SH-SY5Y (cell line): ENCODE results near the gene CXCL3.

ENCODE experiments used
- GATA2 ChIP-seq: IDR thresholded peaks from 2 replicates; pipeline ENCODE4 v1.6.1; 2011; ENCODE audit warnings: mild to moderate bottlenecking, low read depth, low read length
- GATA3 ChIP-seq: IDR thresholded peaks from 2 replicates; pipeline ENCODE4 v1.6.1; 2011; ENCODE audit warnings: low read depth, mild to moderate bottlenecking, low read length, moderate library complexity

DNA sequence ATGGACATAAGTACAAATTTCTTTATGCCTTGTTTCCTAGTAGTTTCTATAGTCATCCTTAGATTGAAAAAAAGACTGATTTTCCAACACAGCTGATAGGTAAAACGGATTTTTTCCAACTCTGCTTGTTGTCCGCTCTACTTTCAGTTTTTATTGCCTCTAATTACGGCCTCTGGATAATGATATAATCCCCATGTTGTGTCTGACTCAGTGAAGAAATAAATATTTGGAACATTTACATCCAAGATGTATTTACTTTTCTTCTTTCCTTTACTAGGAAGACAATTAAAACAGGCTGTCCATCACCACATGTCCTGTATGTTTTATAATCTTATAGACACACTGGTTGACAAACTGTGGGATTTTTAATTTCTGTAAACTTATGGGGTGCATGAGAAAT is 6.8 kb upstream of the CXCL3 start:
- no peak for TF ChIP-seq GATA3
- no peak for TF ChIP-seq GATA2
